GM18505 (cell line): ENCODE results near the gene HCN4.

ENCODE experiments used
- ATAC-seq: cut with Tn5 transposase; IDR thresholded peaks from one replicate; pipeline ENCODE4 v1.9.1; 2021; ENCODE audit not compliant: unreplicated experiment
- POLR2A ChIP-seq: IDR thresholded peaks from 4 replicates; pipeline ENCODE4 v1.6.1; 2011; ENCODE audit warnings: borderline replicate concordance; ENCODE audit not compliant: insufficient read depth, insufficient read length; ENCODE audit errors: extremely low read depth

Gene HCN4

DNA sequence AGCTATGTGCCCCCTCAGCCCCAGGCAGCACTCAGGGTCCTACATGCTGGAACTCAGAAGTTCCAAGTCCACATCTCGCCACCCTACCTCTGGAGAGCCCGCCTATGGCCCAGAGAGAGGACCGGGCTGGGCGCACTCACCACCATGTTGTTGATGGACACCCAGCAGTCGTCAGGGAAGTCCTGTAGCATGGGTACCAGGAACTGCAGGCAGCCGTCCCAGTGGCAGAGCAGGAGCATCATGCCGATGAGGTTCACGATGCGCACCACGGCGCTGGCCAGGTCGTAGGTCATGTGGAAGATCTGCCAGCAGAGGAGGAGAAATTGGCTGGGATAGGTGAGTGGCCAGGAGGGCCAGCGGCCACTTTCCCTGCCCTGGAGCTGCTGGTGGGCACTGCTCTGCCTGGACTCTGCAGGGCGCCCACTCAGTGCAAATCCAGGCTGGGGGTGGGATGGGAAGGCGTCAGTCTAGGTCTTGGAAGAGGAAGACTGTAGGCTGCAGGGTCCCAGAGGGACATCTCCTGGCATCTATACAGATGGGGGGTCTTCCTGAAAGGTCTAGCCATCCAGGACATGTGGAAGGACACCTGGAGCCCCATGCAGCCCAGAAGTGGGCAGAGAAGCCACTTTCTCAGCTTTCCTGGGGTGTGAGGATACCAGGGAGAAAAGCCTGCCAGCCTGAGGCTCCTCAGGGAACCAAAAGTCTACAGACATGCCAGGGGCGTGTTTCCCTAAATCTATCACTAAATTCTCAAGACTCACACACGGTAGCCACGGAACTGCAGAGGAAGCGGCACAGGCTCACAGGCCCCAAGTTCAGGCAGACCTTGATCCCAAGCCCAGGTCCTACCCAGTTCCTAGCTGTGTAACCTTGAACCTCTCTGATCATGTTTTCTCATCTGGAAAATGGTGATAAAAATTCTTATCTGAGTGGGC lies 36.5 kb downstream of the HCN4 start:
- no peak for ATAC-seq
- no peak for TF ChIP-seq POLR2A

DNA sequence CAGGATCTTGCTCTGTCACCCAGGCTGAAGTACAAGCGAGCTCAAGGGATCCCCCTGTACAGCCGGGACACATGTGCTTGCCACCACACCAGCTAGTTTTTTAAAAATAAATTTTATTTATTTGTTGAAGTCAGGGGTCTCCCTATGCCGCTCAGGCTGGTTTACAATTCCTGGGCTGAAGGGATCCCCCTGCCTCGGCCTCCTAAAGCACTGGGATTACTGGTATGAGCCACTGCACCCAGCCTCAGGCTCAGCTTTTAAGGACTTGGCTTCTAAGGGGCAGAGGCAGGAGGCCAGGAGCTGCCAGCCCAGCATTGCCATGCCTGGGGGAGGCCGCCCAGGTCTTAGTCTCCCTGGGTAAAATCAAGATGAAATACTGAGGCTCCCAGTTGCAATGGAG lies 37.3 kb downstream of the HCN4 start:
- TF ChIP-seq POLR2A: no peak

GRCh38 chr15:73330206-73331051 lies 38.3 kb downstream of the HCN4 start:
- TF ChIP-seq POLR2A: no peak
- no peak for ATAC-seq

More for the DNA sequence above, 37.3 kb downstream of the HCN4 start:
- no peak for ATAC-seq

DNA sequence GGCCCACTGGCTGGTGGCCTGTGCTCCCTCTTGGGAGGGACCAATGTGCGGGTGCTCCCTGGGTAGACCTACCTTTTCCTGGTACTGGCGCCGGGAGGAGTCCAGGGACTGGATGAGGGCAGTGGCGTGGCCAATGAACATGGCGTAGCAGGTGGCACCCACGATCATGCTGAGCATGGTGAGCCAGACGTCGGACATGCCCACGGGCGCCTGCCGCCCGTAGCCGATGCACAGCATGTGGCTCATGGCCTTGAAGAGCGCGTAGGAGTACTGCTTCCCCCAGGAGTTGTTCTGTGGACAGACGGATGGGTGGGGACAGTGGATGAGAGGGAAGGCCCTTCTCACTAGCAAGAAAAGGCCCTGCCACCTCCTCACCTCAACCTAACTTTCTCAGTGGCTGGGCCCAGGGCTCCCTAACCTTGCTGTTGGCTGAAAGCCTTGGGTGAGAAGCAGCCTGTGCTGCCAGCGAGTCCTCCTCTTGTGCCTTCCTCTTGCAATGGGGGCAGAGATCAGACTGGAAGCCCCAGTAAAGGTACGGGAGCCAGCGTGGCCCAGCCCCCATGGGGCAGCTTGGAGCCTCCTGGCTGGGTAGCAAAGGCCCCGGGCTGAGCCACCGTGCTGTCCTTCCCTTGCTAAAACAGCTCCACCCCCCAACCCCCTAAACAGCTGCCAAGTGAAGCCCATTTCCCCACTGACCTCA lies 39.1 kb downstream of the HCN4 start:
- no peak for TF ChIP-seq POLR2A
- no peak for ATAC-seq

GRCh38 chr15:73328981-73329380 lies 39.8 kb downstream of the HCN4 start:
- TF ChIP-seq POLR2A: no peak
- no peak for ATAC-seq

- no peak for ATAC-seq
- TF ChIP-seq POLR2A: no peak
Observed at GRCh38 chr15:73328149-73328820, 40.5 kb downstream of the HCN4 start.

GRCh38 chr15:73326157-73326556 lies 42.6 kb downstream of the HCN4 start:
- no peak for ATAC-seq
- TF ChIP-seq POLR2A: no peak

DNA sequence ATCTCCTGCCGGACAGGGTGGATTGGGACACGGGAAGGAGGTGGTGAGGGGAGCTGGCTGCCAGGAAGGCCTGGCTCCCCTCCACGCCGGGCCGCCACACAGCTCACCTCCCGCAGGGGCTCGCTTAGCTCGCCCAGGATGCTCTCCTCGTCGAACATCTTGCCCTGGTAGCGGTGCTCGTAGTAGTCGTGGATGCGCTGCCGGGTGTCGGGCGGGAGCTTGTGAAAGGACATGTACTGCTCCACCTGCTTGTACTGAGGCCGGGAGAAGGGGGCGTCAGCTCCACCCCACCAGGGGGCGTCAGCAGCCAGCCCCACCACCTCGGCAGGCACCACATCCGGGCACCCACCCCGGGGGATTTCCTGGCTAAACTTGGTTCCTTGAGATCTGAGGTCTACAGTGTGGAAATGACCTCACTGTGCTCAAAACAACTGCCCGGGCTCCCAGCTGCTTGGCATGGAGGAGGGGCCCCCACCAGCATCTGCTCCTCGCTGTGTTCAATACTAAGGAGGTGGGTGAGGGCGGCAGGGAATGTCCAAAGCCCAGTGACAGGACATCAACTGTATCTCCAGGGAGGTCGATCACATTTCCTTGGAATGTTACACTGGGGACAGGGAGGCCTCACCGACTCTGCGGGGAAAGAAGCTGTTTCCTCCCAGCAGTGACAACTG lies 43.4 kb downstream of the HCN4 start:
- TF ChIP-seq POLR2A: no peak
- no peak for ATAC-seq

GRCh38 chr15:73324496-73325170 lies 44.1 kb downstream of the HCN4 start:
- TF ChIP-seq POLR2A: no peak

DNA sequence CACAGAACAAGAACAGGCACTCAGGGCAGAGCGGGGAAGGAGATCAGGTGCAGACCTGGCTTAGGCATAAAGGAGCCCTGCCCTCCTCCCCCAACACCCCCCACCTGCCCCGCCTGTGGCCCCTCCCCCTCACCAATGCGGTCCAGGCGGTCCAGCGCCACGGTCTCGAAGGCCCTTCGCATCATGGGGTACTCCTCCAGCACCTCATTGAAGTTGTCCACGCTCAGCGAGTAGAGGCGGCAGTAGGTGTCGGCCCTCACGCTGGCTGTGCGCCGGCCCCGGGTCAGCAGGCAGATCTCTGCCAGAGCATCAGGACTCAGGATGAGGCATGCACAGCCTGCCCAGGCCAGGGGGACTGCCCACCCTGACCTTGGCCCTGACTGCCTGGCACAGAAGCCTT lies 44.8 kb downstream of the HCN4 start:
- ATAC-seq: no peak
- no peak for TF ChIP-seq POLR2A

More at GRCh38 chr15:73324496-73325170, 44.1 kb downstream of the HCN4 start:
- ATAC-seq: no peak

DNA sequence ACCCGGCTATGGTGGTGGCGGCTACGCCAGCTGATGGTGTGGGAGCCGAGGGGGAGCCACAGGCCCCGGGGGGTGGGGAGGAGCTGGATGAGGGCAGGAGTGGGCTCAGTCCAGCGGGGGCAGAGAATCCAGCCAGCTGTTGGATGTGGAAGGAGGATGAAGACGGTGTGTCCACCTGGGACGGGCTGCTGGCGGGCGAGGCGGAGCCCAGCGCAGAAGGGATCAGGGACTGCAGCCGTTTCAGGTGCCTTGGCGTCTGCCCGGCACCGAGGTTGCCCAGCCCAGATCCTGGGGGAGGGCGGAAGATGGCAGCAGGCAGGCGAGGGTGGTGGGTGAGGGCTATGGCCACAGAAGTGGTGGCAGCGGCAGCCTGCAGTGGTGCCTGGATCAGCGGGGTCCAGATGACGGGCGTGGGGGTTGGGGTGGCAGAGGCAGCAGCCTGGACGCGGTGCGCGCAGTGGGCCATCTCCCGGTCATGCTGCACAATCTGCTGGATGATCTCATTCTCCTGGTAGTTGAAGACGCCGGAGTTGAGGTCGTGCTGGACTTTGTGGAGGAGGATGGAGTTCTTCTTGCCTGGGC lies 45.3 kb downstream of the HCN4 start:
- no peak for ATAC-seq
- TF ChIP-seq POLR2A: no peak

DNA sequence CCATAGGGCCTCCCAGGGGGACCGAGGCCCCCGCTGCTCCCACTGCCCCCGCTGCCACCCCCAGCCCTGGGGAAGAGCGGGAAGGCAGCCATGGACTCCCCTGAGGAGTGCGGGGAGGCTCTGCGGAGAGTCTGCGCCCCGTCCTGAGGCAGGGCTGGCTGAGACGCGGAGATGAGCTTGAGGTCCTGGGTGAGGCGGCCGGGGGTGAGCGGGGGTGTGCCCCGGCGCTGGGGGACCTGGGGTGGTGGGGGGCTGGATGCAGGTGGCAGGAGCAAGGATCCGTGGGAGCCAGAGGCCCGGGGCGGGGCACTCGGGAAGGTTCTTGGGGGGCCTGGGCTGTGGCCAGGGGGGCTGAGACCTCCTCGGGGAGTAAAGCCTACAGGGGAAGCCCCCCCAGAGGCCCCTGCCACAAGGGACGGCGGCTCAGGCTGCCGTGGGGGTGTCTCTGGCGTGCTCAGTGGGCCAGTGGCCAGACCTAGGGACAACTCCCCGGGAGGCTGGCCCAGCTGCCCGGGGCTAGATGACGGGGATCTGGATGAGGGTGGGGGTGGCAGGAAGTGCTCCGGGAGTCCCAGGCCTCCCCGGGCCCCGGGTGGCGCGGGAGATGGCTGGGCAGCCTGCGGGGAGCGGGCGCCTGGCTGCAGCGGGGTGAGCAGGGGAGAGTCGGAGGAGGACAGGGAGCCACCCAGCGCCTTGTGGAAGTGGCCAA lies 45.9 kb downstream of the HCN4 start:
- no peak for TF ChIP-seq POLR2A

More for the DNA sequence above, 45.9 kb downstream of the HCN4 start:
- ATAC-seq: no peak
